SU-DHL-6 (cell line): ENCODE measurements around the gene CDH13.

ENCODE experiments used
- EZH2phosphoT487 ChIP-seq: fragments of 200-600 bp; sonication (generic), shearing (Covaris generic); conservative IDR thresholded peaks from 2 replicates; pipeline ENCODE4 v1.6.1; 2018; ENCODE audit warnings: mild to moderate bottlenecking, antibody characterized with exemption, low read length, moderate library complexity, mixed read lengths
- TF ChIP-seq, protein P1 (sequence below): fragments of 200-600 bp; sonication (generic); IDR thresholded peaks from one replicate; pipeline ENCODE4 v1.5.1; 2017; ENCODE audit warnings: antibody characterized with exemption, mild to moderate bottlenecking, low read length, moderate library complexity; ENCODE audit not compliant: insufficient read depth, poor library complexity, severe bottlenecking

DNA sequence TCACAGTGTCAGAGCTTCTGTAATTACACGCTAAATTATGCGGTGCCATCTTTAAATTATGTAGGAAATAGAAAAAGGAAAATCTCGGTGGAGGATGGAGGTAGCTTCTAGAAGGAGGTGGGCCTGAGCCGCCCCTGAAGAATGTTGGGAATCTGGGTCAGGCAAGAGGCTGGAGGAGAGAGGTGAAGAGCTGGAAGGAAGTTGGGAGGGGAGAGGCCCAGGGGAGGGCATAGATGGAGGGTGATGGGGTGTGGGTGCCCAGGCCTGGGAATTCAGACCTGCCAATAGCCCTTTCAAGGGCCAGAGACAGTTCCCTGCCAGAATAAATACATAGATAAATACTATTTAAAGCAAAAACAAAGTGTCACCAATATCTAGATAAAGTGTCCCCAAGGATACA, 766.0 kb downstream of the CDH13 start:
- TF ChIP-seq, protein P1, sequence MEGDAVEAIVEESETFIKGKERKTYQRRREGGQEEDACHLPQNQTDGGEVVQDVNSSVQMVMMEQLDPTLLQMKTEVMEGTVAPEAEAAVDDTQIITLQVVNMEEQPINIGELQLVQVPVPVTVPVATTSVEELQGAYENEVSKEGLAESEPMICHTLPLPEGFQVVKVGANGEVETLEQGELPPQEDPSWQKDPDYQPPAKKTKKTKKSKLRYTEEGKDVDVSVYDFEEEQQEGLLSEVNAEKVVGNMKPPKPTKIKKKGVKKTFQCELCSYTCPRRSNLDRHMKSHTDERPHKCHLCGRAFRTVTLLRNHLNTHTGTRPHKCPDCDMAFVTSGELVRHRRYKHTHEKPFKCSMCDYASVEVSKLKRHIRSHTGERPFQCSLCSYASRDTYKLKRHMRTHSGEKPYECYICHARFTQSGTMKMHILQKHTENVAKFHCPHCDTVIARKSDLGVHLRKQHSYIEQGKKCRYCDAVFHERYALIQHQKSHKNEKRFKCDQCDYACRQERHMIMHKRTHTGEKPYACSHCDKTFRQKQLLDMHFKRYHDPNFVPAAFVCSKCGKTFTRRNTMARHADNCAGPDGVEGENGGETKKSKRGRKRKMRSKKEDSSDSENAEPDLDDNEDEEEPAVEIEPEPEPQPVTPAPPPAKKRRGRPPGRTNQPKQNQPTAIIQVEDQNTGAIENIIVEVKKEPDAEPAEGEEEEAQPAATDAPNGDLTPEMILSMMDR, result no peak
- TF ChIP-seq EZH2phosphoT487, result no peak
